Uterus (tissue), 4 donors: ENCODE data around the gene VANGL1. TPM values are rescaled to one million over a fixed set of nuclear protein-coding genes. Genes with fewer than 3 reads are reported as not detected.
A peak's percentile ranks its signal among the peaks of the same experiment; 100 is the strongest.

Experiments
- DNase-seq, 2 donors: peaks; one replicate each; pipeline ENCODE4 v3.0.0-alpha.2; 2019 to 2020
- H3K27ac ChIP-seq, 2 donors: fragments of 200-600 bp; sonication (generic); 1 replicate in 1 of 2; 2 replicates in 1 of 2; pipeline ENCODE4 v1.5.1; 2016 to 2018
- H3K27me3 ChIP-seq, 2 donors: fragments of 200-600 bp; sonication (generic); one replicate each; pipeline ENCODE4 v1.5.1; 2018 to 2019; ENCODE audit warnings: control low read depth in 1 of 2
- H3K36me3 ChIP-seq, 2 donors: fragments of 200-600 bp; sonication (generic); one replicate each; pipeline ENCODE4 v1.5.1; 2019; ENCODE audit warnings: control low read depth in 1 of 2
- H3K4me1 ChIP-seq, 2 donors: fragments of 200-600 bp; sonication (generic); one replicate each; pipeline ENCODE4 v1.5.1; 2018 to 2019; ENCODE audit warnings: control low read depth in 1 of 2
- H3K4me3 ChIP-seq, 2 donors: fragments of 200-600 bp; sonication (generic); 1 replicate in 1 of 2; 2 replicates in 1 of 2; pipeline ENCODE4 v1.5.1; 2018 to 2019; ENCODE audit warnings: mild to moderate bottlenecking in 1 of 2
- H3K9me3 ChIP-seq, 2 donors: fragments of 200-600 bp; sonication (generic); one replicate each; pipeline ENCODE4 v1.5.1; 2019; ENCODE audit warnings: control low read depth in 1 of 2
- CTCF ChIP-seq, 4 experiments: fragments of 200-600 bp in 2 of 4; fragments of 450-650 bp in 2 of 4; sonication (generic) in 2 of 4; IDR thresholded peaks; one replicate each; pipeline ENCODE4 v1.5.1; 2016 to 2019; ENCODE audit warnings: antibody characterized with exemption in 4 of 4, mild to moderate bottlenecking in 2 of 4, moderate library complexity in 1 of 4
- POLR2A ChIP-seq, 2 donors: fragments of 450-650 bp; IDR thresholded peaks; one replicate each; pipeline ENCODE4 v1.6.1; 2016; ENCODE audit warnings: antibody characterized with exemption in 2 of 2, mild to moderate bottlenecking in 1 of 2, moderate library complexity in 1 of 2
- intact Hi-C: fragments of 100-400 bp; cut with DNase I; formaldehyde crosslinking; loops from one replicate; pipeline ENCODE4 v1.15.1; 2023; ENCODE audit warnings: low total_unique reads
- total RNA-seq, 4 donors: library from RNA; depleted of rRNA in 3 of 4; stranded (reverse); fragments of >200 nt in 3 of 4; gene quantifications; one replicate each; pipeline versions ENCODE4 v1.1.0 to v1.2.4, GENCODE V29; 2014 to 2023
- donor health status: DM: yes; HTN: yes; CAD: no.

VANGL1 gene
- total RNA-seq, 4 donors from 2014 or later = 2.8 to 22.3 (median 11.9) TPM

- Histone ChIP-seq H3K9me3 (no peaks in the 10 kb centered on the region), H3K36me3 (no peaks in the 10 kb centered on the region), H3K27me3 (no peaks in the 10 kb centered on the region), H3K4me1 (no peaks in the 10 kb centered on the region), H3K27ac (no peak overlapping the region), H3K4me3 (no peak overlapping the region)
- intact Hi-C loops = no loop called here
- no peak for DNase-seq
- TF ChIP-seq CTCF (IDR thresholded peaks at IDR 0.05) = no peak
- no peak for TF ChIP-seq POLR2A (IDR thresholded peaks at IDR 0.05)
Measured at GRCh38 chr1:115654125-115654524, 12.4 kb downstream of the VANGL1 start.

- Histone ChIP-seq H3K9me3 (no peaks in the 10 kb centered on the region), H3K27ac (peak overlapping the region in 1 of 2 donors; percentile 15), H3K4me3 (no peak overlapping the region), H3K36me3 (no peaks in the 10 kb centered on the region), H3K27me3 (no peaks in the 10 kb centered on the region), H3K4me1 (no peaks in the 10 kb centered on the region)
- DNase-seq = no peak
- intact Hi-C loops = no loop called here
- TF ChIP-seq CTCF (IDR thresholded peaks at IDR 0.05) = no peak
- TF ChIP-seq POLR2A (IDR thresholded peaks at IDR 0.05) = no peak
Measured at GRCh38 chr1:115654663-115655305, 13.0 kb downstream of the VANGL1 start.

- Histone ChIP-seq H3K27ac (peak overlapping the region in 1 of 2 donors; percentile 15), H3K4me3 (no peak overlapping the region), H3K9me3 (no peaks in the 10 kb centered on the region), H3K4me1 (no peaks in the 10 kb centered on the region), H3K36me3 (no peaks in the 10 kb centered on the region), H3K27me3 (no peaks in the 10 kb centered on the region)
- no peak for TF ChIP-seq POLR2A (IDR thresholded peaks at IDR 0.05)
- TF ChIP-seq CTCF (IDR thresholded peaks at IDR 0.05) = no peak
- intact Hi-C loops = no loop called here
- no peak for DNase-seq
Measured at GRCh38 chr1:115655306-115655663, 13.5 kb downstream of the VANGL1 start.

- Histone ChIP-seq H3K27ac (no peak overlapping the region), H3K4me3 (no peak overlapping the region), H3K4me1 (no peaks in the 10 kb centered on the region), H3K9me3 (no peaks in the 10 kb centered on the region), H3K27me3 (no peaks in the 10 kb centered on the region), H3K36me3 (no peaks in the 10 kb centered on the region)
- intact Hi-C loops = no loop called here
- no peak for TF ChIP-seq POLR2A (IDR thresholded peaks at IDR 0.05)
- no peak for TF ChIP-seq CTCF (IDR thresholded peaks at IDR 0.05)
- DNase-seq = no peak
Measured at GRCh38 chr1:115655916-115656315, 14.1 kb downstream of the VANGL1 start.

GRCh38 chr1:115656461-115657077 lies 14.8 kb downstream of the VANGL1 start:
- no peak for DNase-seq
- no peak overlapping the region for H3K27ac ChIP-seq
- H3K9me3 ChIP-seq = no peaks in the 10 kb centered on the region
- no peak overlapping the region for H3K4me3 ChIP-seq
- intact Hi-C loops = no loop called here
- H3K27me3 ChIP-seq = no peaks in the 10 kb centered on the region
- H3K36me3 ChIP-seq = no peaks in the 10 kb centered on the region
- H3K4me1 ChIP-seq = no peaks in the 10 kb centered on the region
- TF ChIP-seq POLR2A (IDR thresholded peaks at IDR 0.05) (no peak), CTCF (IDR thresholded peaks at IDR 0.05) (no peak)
